SK-N-SH (cell line): Measurements from ENCODE around the gene TXNRD2. TPM values are rescaled to one million over a fixed set of nuclear protein-coding genes. Genes with fewer than 3 reads are reported as not detected.
A peak's percentile ranks its signal among the peaks of the same experiment; 100 is the strongest.

ENCODE experiments used
- CTCF ChIA-PET: fragments of 300-600, 350-600 bp; formaldehyde crosslinking; extraction: SDS; loops from one replicate; lab custom pipeline; 2021; lab: Yijun Ruan, JAX
- POLR2A ChIA-PET: fragments of 350-600 bp; sonication (Branson Sonifier 250); formaldehyde crosslinking; extraction: SDS; loops from one replicate; lab custom pipeline; 2020; ENCODE audit warnings: antibody characterized with exemption, inconsistent platforms; lab: Yijun Ruan, JAX
- DNase-seq: peaks from one replicate; pipeline ENCODE4 v3.0.0; 2012
- H2AFZ ChIP-seq: fragments of 200-600 bp; sonication (generic); 2 replicates; pipeline ENCODE4 v1.8.1; 2016; ENCODE audit warnings: antibody characterized with exemption, mild to moderate bottlenecking, low read depth
- H3F3A ChIP-seq: fragments of 200-600 bp; sonication (generic); replicated peaks from 2 replicates; pipeline ENCODE3; 2016; ENCODE audit warnings: antibody characterized with exemption, mild to moderate bottlenecking; ENCODE audit not compliant: insufficient read depth
- H3K27ac ChIP-seq, 2 experiments: fragments of 200-500 bp in 1 of 2; fragments of 200-600 bp in 1 of 2; sonication (Bioruptor generic) in 1 of 2; sonication (generic), shearing (Covaris generic) in 1 of 2; 2 replicates each; pipeline versions ENCODE4 v1.5.1 to v1.6.1; 2014 to 2016; ENCODE audit warnings: low read depth in 2 of 2, inconsistent platforms in 1 of 2, low read length in 1 of 2, mild to moderate bottlenecking in 1 of 2, mixed read lengths in 1 of 2
- H3K27me3 ChIP-seq: fragments of 200-600 bp; sonication (generic), shearing (Covaris generic); 2 replicates; pipeline ENCODE4 v1.6.1; 2016; ENCODE audit warnings: mixed run types; ENCODE audit not compliant: insufficient read depth
- H3K36me3 ChIP-seq, 2 experiments: fragments of 200-500 bp in 1 of 2; fragments of 200-600 bp in 1 of 2; sonication (Bioruptor generic) in 1 of 2; sonication (generic) in 1 of 2; replicated peaks in 1 of 2; 2 replicates each; pipeline versions ENCODE3 to v1.5.1; 2014 to 2016; ENCODE audit warnings: low read length in 1 of 2, mild to moderate bottlenecking in 1 of 2; ENCODE audit not compliant: insufficient read depth in 2 of 2, control insufficient read depth in 1 of 2
- H3K4me1 ChIP-seq, 2 experiments: fragments of 200-500 bp in 1 of 2; fragments of 200-600 bp in 1 of 2; sonication (Bioruptor generic) in 1 of 2; sonication (generic), shearing (Covaris generic) in 1 of 2; 2 replicates each; pipeline versions ENCODE4 v1.5.1 to v1.6.1; 2014 to 2016; ENCODE audit warnings: low read depth in 1 of 2, low read length in 1 of 2, mixed run types in 1 of 2; ENCODE audit not compliant: insufficient read depth in 2 of 2, control insufficient read depth in 1 of 2
- H3K4me2 ChIP-seq: fragments of 200-600 bp; sonication (generic), shearing (Covaris generic); 2 replicates; pipeline ENCODE4 v1.6.1; 2017; ENCODE audit warnings: mixed run types
- H3K4me3 ChIP-seq, 2 experiments: fragments of 200-500 bp in 1 of 2; fragments of 200-600 bp in 1 of 2; sonication (Bioruptor generic) in 1 of 2; sonication (generic), shearing (Covaris generic) in 1 of 2; 2 replicates each; pipeline versions ENCODE4 v1.5.1 to v1.8.1; 2014 to 2016; ENCODE audit warnings: low read depth in 2 of 2, inconsistent platforms in 1 of 2, low read length in 1 of 2, mild to moderate bottlenecking in 1 of 2, mixed read lengths in 1 of 2, moderate library complexity in 1 of 2
- H3K79me2 ChIP-seq: fragments of 200-600 bp; sonication (generic); 2 replicates; pipeline ENCODE4 v1.8.1; 2017; ENCODE audit warnings: mild to moderate bottlenecking; ENCODE audit not compliant: insufficient read depth
- H3K9ac ChIP-seq: fragments of 200-600 bp; sonication (generic); 2 replicates; pipeline ENCODE4 v1.6.1; 2017; ENCODE audit warnings: mixed run types
- H3K9me2 ChIP-seq: fragments of 200-600 bp; sonication (generic); 2 replicates; pipeline ENCODE4 v1.6.1; 2017; ENCODE audit warnings: mixed run types
- H3K9me3 ChIP-seq: fragments of 200-600 bp; sonication (generic); 2 replicates; pipeline ENCODE4 v1.6.1; 2017; ENCODE audit warnings: mixed run types, mild to moderate bottlenecking, moderate library complexity
- H4K20me1 ChIP-seq: fragments of 200-600 bp; sonication (generic); 2 replicates; pipeline ENCODE4 v1.6.1; 2017; ENCODE audit warnings: mild to moderate bottlenecking, mixed run types; ENCODE audit not compliant: insufficient read depth
- CHD2 ChIP-seq: fragments of 150-350 bp; IDR thresholded peaks from 2 replicates; pipeline ENCODE4 v1.6.1; 2018; ENCODE audit warnings: low read length; ENCODE audit not compliant: partially characterized antibody
- CTCF ChIP-seq: fragments of 200-600 bp; sonication (generic); IDR thresholded peaks from 2 replicates; pipeline ENCODE4 v1.6.1; 2017; ENCODE audit warnings: antibody characterized with exemption, mild to moderate bottlenecking, moderate library complexity
- EP300 ChIP-seq, 2 experiments: IDR thresholded peaks; 2 replicates each; pipeline versions ENCODE4 v1.4.0 to v1.6.1; 2012; ENCODE audit warnings: borderline replicate concordance in 1 of 2, low read depth in 1 of 2, low read length in 1 of 2
- FOXJ3 ChIP-seq: sonication (generic); formaldehyde crosslinking; IDR thresholded peaks from 2 replicates; pipeline ENCODE4 v1.5.1; 2020; ENCODE audit warnings: mild to moderate bottlenecking, missing genetic modification reagents
- FOXM1 ChIP-seq: IDR thresholded peaks from 2 replicates; pipeline ENCODE4 v1.4.0; 2012; ENCODE audit warnings: low read depth, mild to moderate bottlenecking
- GABPA ChIP-seq: IDR thresholded peaks from 2 replicates; pipeline ENCODE4 v1.4.0; 2012; ENCODE audit warnings: low read depth, mild to moderate bottlenecking
- GATA2 ChIP-seq: sonication (generic); formaldehyde crosslinking; IDR thresholded peaks from 2 replicates; pipeline ENCODE4 v1.5.0; 2020; ENCODE audit warnings: mild to moderate bottlenecking, missing genetic modification reagents
- JUND ChIP-seq: IDR thresholded peaks from 2 replicates; pipeline ENCODE4 v1.4.0; 2012
- MXI1 ChIP-seq: IDR thresholded peaks from 2 replicates; pipeline ENCODE4 v1.6.1; 2012; ENCODE audit warnings: mild to moderate bottlenecking, low read depth, low read length, improper control_type of control experiment
- NRF1 ChIP-seq: IDR thresholded peaks from 2 replicates; pipeline ENCODE4 v1.6.1; 2012; ENCODE audit warnings: low read depth, mild to moderate bottlenecking, low read length
- POLR2AphosphoS5 ChIP-seq: IDR thresholded peaks from 2 replicates; pipeline ENCODE4 v1.6.1; 2012; ENCODE audit warnings: low read depth, low read length
- RAD21 ChIP-seq: IDR thresholded peaks from 2 replicates; pipeline ENCODE4 v1.6.1; 2012; ENCODE audit warnings: mild to moderate bottlenecking, low read length
- RCOR1 ChIP-seq: fragments of 150-350 bp; IDR thresholded peaks from 2 replicates; pipeline ENCODE4 v1.6.1; 2017; ENCODE audit warnings: antibody characterized with exemption, low read length
- RXRA ChIP-seq: IDR thresholded peaks from 2 replicates; pipeline ENCODE4 v1.4.0; 2012; ENCODE audit warnings: low read depth, mild to moderate bottlenecking, borderline replicate concordance
- SIN3A ChIP-seq: IDR thresholded peaks from 2 replicates; pipeline ENCODE4 v1.6.1; 2012; ENCODE audit warnings: low read depth, mild to moderate bottlenecking, low read length, moderate library complexity, borderline replicate concordance
- SMC3 ChIP-seq: IDR thresholded peaks from 2 replicates; pipeline ENCODE4 v1.6.1; 2012; ENCODE audit warnings: low read depth, low read length, improper control_type of control experiment
- TAF1 ChIP-seq: IDR thresholded peaks from 2 replicates; pipeline ENCODE4 v1.6.1; 2012; ENCODE audit warnings: low read depth, mild to moderate bottlenecking, low read length, moderate library complexity, borderline replicate concordance
- TCF12 ChIP-seq: IDR thresholded peaks from 2 replicates; pipeline ENCODE4 v1.4.0; 2012
- TEAD4 ChIP-seq: IDR thresholded peaks from 2 replicates; pipeline ENCODE4 v1.4.0; 2012; ENCODE audit warnings: mild to moderate bottlenecking, borderline replicate concordance; ENCODE audit not compliant: insufficient read depth
- USF1 ChIP-seq: IDR thresholded peaks from 2 replicates; pipeline ENCODE4 v1.4.0; 2012; ENCODE audit warnings: low read depth, borderline replicate concordance
- YY1 ChIP-seq: IDR thresholded peaks from 2 replicates; pipeline ENCODE4 v1.4.0; 2012; ENCODE audit warnings: low read depth, mild to moderate bottlenecking
- WGBS: methylation state at CpG from one replicate; pipeline ENCODE4 v1.1.6; 2017; ENCODE audit warnings: low lambda C conversion rate; 5-methylcytosine and 5-hydroxymethylcytosine counted together
- polyA plus RNA-seq, 3 experiments: library from polyadenylated mRNA; depleted of rRNA; stranded (reverse); fragments of >200 nt; gene quantifications; 2 replicates each; pipeline ENCODE4 v1.2.3, GENCODE V29; 2012

The TXNRD2 gene
- polyA plus RNA-seq, 1 of the 3 experiments (the other 2 are of a cell fraction), result 34.7 TPM

- Histone ChIP-seq H3K4me2 (no peak overlapping the region), H3K4me3 (no peak overlapping the region), H3K27me3 (no peaks in the 10 kb centered on the region), H3K9me2 (no peaks in the 10 kb centered on the region), H3F3A (peaks cover 8% of the 10 kb centered on the region), H2AFZ (no peak overlapping the region), H3K9me3 (no peaks in the 10 kb centered on the region), H3K4me1 (peaks cover 7 to 19% of the 10 kb centered on the region in 2 experiments; a peak in 2 of 4 replicates), H3K79me2 (no peaks in the 10 kb centered on the region), H4K20me1 (peaks cover 19% of the 10 kb centered on the region), H3K9ac (no peak overlapping the region), H3K27ac (no peak overlapping the region; a peak in 1 of 4 replicates), H3K36me3 (peaks cover 13 to 54% of the 10 kb centered on the region in 2 experiments)
- ChIA-PET POLR2A (interaction anchor here (0.8 to 1.0 kb wide), 2 partner anchors 32 to 47 kb away, joined by 3 to 4 read pairs; no protein-coding TSS in a partner anchor), CTCF (interaction anchor here (0.8 to 16.4 kb wide), 3 partner anchors 12 to 46 kb away, joined by 3 to 501 read pairs (median 4); no protein-coding TSS in a partner anchor)
- TF ChIP-seq MXI1 (no peak), YY1 (no peak), SIN3A (no peak), FOXJ3 (CRISPR knock-in tag) (no peak), RXRA (no peak), SMC3 (no peak), TAF1 (no peak), USF1 (no peak), RCOR1 (no peak), POLR2AphosphoS5 (0 out of 2 replicates have a peak, but pooled peaks have one; percentile 15), TCF12 (no peak), FOXM1 (no peak), NRF1 (no peak), GABPA (no peak), EP300 (IDR thresholded peaks at IDR 0.05; ENCODE audit: borderline replicate concordance in 1 of 2, low read depth in 1 of 2, low read length in 1 of 2) (no peak), CTCF (peak; percentile 50), TEAD4 (no peak), CHD2 (no peak), RAD21 (0 out of 2 replicates have a peak, but pooled peaks have one; percentile 16), JUND (no peak), GATA2 (CRISPR knock-in tag) (no peak)
- DNase-seq, result peak; percentile 78
- 97% methylated on average over 10 of the region's 10 CpGs for WGBS
Measured at GRCh38 chr22:19965771-19966709, 24.4 kb upstream of the TXNRD2 start.
